Stimulated activated CD8-positive, alpha-beta memory T cell treated with anti-CD3 and anti-CD28 coated beads, Interleukin-15, amount 100 ng/mL, for 1 hour (primary cell): ENCODE data around the gene SORD.
"Not testable (repeated sequence)": the region's sequence is repeated elsewhere in the genome, so short reads cannot be mapped to it uniquely, and the experiment has no call there.

Source experiments
- DNase-seq: peaks from one replicate; pipeline ENCODE4 v3.0.0-alpha.2; 2020; ENCODE audit warnings: low read depth

SORD gene

GRCh38 chr15:45024649-45025048 lies 1.7 kb downstream of the SORD start:
- DNase-seq: not testable (repeated sequence)

- not testable (repeated sequence) for DNase-seq
These were observed 2.6 kb downstream of the SORD start for GRCh38 chr15:45025627-45026026.

GRCh38 chr15:45026651-45027190 lies 3.7 kb downstream of the SORD start:
- no peak for DNase-seq

DNA sequence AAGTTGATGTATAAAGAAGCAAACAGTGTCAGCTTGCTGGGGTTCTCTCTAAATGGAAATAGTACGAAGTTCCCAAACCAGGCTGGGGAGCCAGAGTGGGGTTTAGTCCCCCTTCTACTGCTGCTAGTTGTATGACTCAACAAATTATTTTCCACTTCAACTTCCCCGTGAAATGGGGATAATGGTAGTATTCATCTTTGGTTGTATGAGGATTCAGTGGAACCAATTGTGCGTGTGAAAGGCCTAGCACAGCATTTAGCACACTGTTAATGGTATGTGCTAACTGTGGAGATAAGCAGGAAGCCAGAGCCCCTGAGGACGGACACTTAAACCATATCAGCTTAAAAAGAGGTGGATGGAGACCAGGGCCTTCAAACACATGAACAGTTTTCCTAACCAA lies 4.2 kb downstream of the SORD start:
- DNase-seq: no peak

- no peak for DNase-seq
These were observed 7.7 kb downstream of the SORD start for GRCh38 chr15:45030743-45031142.

DNA sequence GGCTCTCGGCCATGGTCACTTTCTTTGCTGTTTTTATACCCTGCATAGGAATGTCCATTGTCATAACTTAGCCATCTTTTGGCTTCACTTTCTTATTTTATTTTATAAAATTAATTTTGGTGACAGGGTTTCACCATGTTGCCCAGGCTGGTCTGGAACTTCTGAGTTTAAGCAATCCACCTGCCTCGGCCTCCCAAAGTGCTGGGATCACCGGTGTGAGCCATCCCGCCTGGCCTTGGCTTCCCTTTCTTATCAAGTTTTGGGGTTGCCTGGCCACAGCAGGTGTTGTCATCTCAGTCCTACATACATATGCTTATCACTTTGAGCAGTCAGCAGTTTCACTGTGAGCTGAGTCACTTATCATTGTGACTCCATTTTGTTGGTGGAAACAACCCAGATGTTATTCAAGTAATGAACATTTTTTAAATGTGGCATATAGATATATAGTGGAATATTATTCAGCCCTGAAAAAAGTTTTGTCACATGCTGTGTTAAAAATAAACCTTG lies 8.6 kb downstream of the SORD start:
- not testable (repeated sequence) for DNase-seq

GRCh38 chr15:45032501-45032900 lies 9.5 kb downstream of the SORD start:
- not testable (repeated sequence) for DNase-seq

GRCh38 chr15:45034087-45034486 lies 11.1 kb downstream of the SORD start:
- not testable (repeated sequence) for DNase-seq

- not testable (repeated sequence) for DNase-seq
These were observed 11.8 kb downstream of the SORD start for GRCh38 chr15:45034600-45035375.

DNA sequence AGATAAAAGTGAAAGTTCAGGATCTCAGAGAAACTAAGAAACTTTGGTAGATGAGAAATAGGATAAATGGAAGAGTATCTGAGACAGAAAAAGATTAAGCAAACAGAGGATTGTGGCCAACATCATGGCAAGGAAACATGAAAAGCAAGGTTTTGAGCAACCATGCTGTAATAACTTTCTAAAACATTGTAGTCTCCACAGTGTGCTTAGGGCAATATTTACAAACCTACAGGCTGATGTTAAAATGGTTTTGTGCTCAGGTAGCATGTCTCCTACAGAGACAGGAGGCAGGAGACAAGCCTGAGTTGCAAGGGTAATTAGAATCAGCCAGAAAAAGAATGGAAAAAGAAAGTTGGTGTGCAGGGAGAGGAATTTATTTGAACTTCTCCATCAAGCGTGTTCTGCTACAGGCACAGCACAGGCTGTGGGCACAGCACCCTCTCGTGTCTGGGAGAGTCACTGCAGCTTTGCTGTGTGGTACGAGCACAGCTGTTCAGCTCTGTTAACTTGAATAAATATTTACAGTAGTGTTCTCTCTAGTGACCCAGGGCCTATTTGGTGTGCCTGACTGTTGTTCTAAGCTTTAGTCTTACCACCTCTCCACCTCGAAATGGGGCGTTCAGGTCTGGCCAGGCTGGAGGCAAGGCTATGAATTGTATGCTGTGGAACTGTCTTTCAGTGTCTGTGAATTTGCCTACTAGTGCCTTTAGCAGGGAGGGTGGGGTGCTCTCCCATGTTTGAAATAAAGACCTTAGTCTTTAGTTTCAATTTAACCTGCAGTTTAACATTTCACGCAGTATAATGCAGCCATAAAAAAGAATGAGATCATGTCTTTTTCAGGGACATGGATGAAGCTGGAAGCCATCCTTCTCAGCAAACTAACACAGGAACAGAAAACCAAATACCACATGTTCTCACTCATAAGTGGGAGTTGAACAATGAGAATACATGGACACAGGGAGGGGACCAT lies 14.1 kb downstream of the SORD start:
- peak; percentile 52 for DNase-seq

DNA sequence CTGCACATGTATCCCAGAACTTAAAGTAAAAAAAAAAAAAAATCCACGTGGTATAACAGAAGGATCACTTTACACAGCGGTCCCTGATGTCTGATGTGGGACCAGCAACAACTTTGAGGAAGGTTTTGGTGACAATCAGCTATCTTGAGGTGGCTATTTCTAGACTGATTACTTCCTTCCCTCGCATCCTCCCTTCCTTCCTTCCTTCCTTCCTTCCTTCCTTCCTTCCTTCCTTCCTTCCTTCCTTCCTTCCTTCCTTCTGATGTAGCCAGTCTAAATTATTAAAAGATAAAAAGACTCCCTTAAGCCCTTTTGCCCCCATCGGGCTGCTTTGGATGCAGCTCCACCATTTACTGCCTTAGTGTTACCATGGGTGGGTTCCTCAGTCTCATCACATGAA lies 14.9 kb downstream of the SORD start:
- no peak for DNase-seq

DNA sequence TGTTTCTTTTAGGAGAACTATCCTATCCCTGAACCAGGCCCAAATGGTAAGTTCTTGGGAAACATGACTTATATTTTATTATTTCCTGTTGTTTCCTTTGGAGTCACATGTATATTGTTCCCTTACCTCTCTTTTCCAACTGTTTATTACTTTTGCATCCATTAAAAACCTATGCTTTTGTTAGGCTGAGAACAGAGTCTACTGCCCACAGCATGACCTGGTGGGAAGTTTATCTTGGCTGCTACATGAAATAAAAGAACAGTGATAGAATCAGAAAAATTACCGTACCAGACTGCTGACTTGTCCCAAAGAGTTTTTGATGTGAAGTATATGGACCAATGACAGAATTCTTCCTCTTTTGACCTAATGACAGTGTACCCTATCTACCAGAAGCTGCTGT lies 17.4 kb downstream of the SORD start:
- DNase-seq: not testable (repeated sequence)

DNA sequence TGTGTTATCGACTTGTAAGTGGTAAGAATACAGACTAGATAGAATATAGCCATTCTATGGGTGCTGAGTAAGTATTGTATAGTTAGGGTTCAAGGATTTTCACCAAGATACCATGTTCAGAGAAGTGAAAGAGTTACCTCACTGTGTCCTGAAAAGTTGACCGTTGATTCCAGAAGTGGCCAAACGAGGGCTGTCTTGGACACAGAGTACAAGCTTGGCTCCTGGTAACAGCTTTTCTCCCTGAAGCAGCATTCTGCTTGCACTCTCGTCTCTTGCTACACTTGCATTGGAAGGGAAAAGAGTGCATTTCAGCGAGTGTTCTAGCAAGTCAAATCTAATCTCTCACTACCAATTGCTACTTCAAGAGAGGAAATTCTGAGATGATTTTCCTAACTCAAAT lies 18.5 kb downstream of the SORD start:
- not testable (repeated sequence) for DNase-seq

GRCh38 chr15:45042859-45043258 lies 19.9 kb downstream of the SORD start:
- not testable (repeated sequence) for DNase-seq

DNA sequence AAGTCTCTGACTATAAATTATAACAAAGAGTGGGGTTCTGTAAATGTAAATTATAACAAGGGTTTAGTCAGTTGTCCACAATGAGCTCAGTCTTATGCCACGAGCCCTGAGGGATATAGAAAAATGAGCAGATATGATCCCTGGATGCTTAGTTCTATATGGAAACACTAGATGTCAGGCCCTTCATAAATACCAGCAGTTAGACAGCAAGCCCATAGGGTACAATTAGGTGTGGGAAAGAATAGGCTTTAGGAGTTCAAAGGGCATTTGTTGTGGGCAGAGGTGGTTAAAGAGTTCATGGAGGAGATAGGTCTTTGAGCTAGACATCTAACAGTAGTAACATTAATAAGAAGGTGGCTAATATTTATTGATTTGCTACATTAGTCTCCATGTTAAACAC lies 21.3 kb downstream of the SORD start:
- DNase-seq: not testable (repeated sequence)

DNA sequence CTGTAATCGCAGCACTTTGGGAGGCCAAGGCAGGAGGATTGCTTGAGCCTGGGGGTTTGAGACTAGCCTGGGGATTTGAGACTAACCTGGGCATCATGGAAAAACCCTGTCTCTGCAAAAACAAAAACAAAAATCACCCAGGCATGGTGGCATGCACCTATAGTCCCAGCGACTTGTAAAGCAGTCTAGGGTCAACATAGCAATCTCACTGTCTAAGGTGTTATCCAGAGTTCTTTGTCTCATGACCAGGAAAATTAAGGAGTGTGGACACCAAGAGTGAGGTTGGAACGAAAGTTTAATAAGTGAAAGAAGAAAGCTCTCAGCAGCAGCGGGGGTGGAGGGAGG lies 25.4 kb downstream of the SORD start:
- not testable (repeated sequence) for DNase-seq

- no peak for DNase-seq
These were observed 26.0 kb downstream of the SORD start for GRCh38 chr15:45048794-45049631.

DNA sequence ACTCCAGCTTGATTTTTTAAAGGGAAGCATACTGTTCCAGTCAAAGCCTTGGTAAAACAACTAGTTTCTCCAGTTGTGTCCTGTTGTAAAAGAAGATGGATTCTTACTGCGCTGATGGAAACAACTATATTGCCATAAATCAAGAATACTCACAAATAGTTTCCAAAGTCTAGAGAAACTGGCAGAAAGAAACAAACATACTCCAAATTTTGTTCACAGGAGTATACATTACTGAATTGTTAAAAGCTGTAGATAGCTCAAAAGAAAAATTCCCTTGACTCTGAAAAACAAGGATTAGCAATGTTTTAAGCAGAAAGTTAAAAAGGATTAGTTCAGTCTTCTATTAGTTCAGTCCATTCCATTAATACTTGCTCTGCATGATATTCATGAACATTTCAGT lies 27.6 kb downstream of the SORD start:
- no peak for DNase-seq

GRCh38 chr15:45052676-45053075 lies 29.7 kb downstream of the SORD start:
- DNase-seq: not testable (repeated sequence)

DNA sequence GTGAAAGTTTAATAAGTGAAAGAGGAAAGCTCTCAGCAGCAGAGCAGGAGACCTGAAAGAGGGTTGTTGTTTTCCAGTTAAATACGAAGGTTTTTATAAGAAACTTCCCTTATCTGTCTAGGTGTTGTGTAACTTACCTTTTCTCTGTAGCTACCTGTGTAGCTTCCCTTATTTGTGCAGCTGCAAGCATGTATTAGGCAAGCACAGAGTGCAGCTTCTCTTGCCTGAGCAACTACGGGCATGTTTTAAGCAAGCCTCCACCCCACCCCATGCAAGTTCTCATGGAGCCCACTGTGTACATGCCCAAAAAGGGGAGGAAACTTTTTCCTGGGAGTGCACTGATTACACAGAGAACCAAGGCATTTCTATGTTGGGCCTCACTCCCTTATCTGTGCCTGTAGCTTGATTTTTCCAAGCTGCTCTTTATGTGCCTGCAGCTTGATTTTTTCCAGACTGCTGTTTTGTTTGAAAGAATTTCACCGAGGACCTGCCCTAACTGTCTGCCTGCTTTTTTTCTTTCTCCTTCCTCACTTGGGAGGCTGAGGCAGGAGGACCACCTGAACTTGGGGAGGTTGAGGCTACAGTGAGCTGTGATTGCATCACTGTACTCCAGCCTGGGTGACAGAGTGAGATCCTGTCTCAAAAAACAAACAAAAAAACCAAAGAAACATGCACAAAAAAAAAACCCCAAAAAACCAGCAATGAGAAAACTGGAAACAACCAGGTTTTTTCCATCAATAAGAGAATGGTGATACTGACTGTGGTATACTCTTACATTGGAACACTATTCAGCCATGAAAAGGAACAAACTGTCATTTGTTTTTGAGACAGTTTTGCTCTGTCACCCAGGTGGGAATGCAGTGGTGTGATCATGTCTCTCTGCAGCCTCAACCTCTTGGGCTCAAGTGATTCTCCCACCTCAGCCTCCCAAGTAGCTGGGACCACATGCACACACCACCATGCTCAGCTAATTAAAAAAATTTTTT lies 36.0 kb downstream of the SORD start:
- DNase-seq: not testable (repeated sequence)
